Left ventricle myocardium inferior (tissue), 1 donor: ENCODE measurements around the gene ZC3HAV1. TPM values are rescaled to one million over a fixed set of nuclear protein-coding genes. Genes with fewer than 3 reads are reported as not detected.
A peak's percentile ranks its signal among the peaks of the same experiment; 100 is the strongest.

Experiments used
- DNase-seq: peaks from one replicate; pipeline ENCODE4 v3.0.0-alpha.2; 2020
- H3K27ac ChIP-seq: fragments of 200-600 bp; replicated peaks from 2 replicates; pipeline ENCODE4 v1.8.0; 2021
- H3K27me3 ChIP-seq: fragments of 200-600 bp; 2 replicates; pipeline ENCODE4 v1.8.0; 2021; ENCODE audit warnings: low read depth
- H3K36me3 ChIP-seq: fragments of 200-600 bp; 2 replicates; pipeline ENCODE4 v1.8.0; 2021
- H3K4me1 ChIP-seq: fragments of 200-600 bp; 2 replicates; pipeline ENCODE4 v1.8.0; 2021
- H3K4me3 ChIP-seq: fragments of 200-600 bp; 2 replicates; pipeline ENCODE4 v1.8.0; 2021; ENCODE audit warnings: mild to moderate bottlenecking, moderate library complexity
- H3K9me3 ChIP-seq: fragments of 200-600 bp; replicated peaks from 2 replicates; pipeline ENCODE4 v1.8.0; 2021
- intact Hi-C: fragments of 100-400 bp; cut with micrococcal nuclease; formaldehyde crosslinking; loops from one replicate; pipeline ENCODE4 v1.11.0; 2022
- total RNA-seq: library from RNA; stranded (reverse); fragmentation: NEBNext Ultra II Directional; extraction: Animal tissue kit (Norgen Biotek cat#: 25700); gene quantifications from one replicate; pipeline ENCODE4 v1.2.1, GENCODE V29; 2021
- TF ChIP-seq, protein P1 (sequence below): fragments of 200-600 bp; IDR thresholded peaks from 2 replicates; pipeline ENCODE4 v1.8.0; 2021; ENCODE audit warnings: antibody characterized with exemption, mild to moderate bottlenecking, borderline replicate concordance
- donor health status: DM: no; HTN: yes; CAD: no; lungs with severe emphysema.

Gene ZC3HAV1
- total RNA-seq, 1 donor from 2014 or later: 6.8 TPM

DNA sequence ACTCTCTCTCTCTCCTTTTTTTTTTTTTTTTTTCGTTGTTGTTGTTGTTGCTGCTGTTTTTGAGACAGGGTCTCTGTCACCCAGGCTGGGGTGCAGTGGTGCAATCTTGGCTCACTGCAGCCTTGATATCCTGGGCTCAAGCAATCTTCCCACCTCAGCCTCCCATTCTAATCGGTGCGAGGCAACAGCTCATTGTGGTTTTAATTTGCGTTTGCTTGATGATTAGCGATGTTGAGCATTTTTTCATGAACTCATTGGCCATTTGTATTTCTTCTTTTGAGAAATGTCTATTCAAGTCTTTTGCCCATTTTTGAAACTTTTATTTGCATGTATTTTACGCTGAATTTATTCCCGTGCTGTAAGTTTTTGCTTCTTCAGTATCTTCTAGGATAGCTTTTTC is 60.4 kb downstream of the ZC3HAV1 start:
- H3K27me3 ChIP-seq: no peaks in the 10 kb centered on the region
- peaks cover 31% of the 10 kb centered on the region for H3K4me1 ChIP-seq
- H3K9me3 ChIP-seq: no peaks in the 10 kb centered on the region
- peaks cover 82% of the 10 kb centered on the region for H3K36me3 ChIP-seq
- H3K27ac ChIP-seq: no peak overlapping the region
- H3K4me3 ChIP-seq: no peak overlapping the region
- no peak for DNase-seq
- TF ChIP-seq, protein P1, sequence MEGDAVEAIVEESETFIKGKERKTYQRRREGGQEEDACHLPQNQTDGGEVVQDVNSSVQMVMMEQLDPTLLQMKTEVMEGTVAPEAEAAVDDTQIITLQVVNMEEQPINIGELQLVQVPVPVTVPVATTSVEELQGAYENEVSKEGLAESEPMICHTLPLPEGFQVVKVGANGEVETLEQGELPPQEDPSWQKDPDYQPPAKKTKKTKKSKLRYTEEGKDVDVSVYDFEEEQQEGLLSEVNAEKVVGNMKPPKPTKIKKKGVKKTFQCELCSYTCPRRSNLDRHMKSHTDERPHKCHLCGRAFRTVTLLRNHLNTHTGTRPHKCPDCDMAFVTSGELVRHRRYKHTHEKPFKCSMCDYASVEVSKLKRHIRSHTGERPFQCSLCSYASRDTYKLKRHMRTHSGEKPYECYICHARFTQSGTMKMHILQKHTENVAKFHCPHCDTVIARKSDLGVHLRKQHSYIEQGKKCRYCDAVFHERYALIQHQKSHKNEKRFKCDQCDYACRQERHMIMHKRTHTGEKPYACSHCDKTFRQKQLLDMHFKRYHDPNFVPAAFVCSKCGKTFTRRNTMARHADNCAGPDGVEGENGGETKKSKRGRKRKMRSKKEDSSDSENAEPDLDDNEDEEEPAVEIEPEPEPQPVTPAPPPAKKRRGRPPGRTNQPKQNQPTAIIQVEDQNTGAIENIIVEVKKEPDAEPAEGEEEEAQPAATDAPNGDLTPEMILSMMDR: no peak
- intact Hi-C loops: no loop called here

DNA sequence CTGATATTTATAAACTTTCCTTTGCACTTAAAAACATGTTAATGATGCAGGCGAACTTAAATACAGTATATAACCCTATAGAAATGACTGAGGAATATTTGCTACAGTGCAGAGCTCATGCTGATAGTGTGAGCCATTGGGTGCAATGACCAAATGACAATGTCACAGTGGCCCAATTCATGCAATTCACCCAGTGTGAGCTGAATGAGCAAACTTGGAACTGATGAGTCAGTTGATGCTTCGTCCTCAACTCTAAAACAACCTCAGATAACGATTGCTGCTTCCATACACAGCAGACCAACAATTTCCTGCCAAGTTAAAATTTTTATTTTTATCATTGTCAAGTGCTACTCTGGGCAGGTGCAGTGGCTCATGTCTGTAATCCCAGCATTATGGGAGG is 61.5 kb downstream of the ZC3HAV1 start:
- no peaks in the 10 kb centered on the region for H3K27me3 ChIP-seq
- H3K27ac ChIP-seq: no peak overlapping the region
- peaks cover 70% of the 10 kb centered on the region for H3K36me3 ChIP-seq
- no peak for DNase-seq
- no peak overlapping the region for H3K4me3 ChIP-seq
- H3K4me1 ChIP-seq: peaks cover 38% of the 10 kb centered on the region
- no peaks in the 10 kb centered on the region for H3K9me3 ChIP-seq
- intact Hi-C loops: no loop called here
- TF ChIP-seq, protein P1: no peak

DNA sequence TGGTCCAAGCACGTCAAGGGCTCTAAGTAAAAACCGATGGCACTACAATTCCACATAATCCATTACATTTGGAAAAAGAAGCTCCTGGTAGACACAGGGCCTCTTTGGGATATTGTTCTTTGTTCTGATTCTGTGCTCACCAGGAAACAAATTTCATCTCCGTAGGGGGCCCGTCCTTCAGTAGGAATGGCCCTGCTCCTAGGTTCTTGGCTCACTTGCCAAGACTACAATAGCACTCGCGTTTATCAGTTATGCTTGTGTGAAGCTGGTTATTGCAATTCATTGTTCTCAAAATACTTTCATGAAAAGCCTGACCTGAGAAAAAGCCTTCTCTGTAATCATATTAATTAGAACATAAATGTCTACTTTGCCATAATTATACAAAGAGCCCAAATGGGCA is 63.4 kb downstream of the ZC3HAV1 start:
- H3K27ac ChIP-seq: peak overlapping the region; percentile 35
- intact Hi-C loops: no loop called here
- DNase-seq: no peak

DNA sequence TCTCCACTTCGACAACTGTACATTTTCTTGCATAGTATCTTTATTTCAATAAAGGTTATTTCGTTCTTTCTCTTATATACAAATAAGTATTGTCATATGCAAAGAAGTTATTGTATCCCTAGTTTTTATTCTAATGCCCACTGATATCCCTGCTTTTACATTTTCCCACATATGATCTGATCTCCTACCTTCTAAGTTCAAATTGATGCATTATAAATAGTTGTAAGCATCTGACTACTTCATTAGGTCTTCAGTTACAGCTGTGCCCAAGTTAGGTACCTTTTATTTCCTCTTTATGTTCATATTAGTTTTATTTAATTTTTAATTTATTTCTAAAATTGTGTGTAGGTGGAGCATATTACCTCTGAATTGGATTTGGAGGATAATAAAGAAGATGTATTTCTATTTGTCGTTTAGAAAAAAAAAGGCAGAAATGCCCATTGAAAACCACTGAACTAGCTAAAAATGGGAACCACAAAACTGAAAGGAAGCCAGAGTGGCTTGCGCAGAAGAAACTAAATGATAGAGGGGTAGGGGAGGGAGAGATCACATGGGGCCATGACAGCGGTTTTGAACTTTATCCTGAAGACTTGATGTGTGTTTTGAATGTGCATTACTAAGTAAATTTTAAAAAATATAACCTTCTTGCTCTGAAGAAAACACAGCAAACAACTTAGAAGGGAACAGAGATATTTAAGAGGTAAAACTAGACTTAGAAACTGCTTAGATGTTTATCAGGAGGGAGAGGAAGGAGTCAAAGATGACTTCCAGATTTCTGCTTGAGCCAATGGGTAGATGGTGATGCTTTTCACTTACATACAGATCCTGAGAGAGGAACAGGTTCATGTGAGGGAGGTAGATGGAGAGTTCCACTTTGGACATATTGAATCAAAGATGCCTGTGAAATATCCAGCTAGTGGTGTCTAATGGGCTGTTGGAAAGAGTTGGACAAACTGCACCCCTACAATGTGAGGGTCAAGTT is 64.4 kb downstream of the ZC3HAV1 start:
- H3K27ac ChIP-seq: no peak overlapping the region
- H3K4me3 ChIP-seq: no peak overlapping the region
- intact Hi-C loops: no loop called here
- H3K27me3 ChIP-seq: no peaks in the 10 kb centered on the region
- H3K36me3 ChIP-seq: peaks cover 42% of the 10 kb centered on the region
- TF ChIP-seq, protein P1: no peak
- no peak for DNase-seq
- no peaks in the 10 kb centered on the region for H3K9me3 ChIP-seq
- peaks cover 38% of the 10 kb centered on the region for H3K4me1 ChIP-seq

More for the DNA sequence above, 63.4 kb downstream of the ZC3HAV1 start:
- Histone ChIP-seq H3K4me3 (no peak overlapping the region), H3K36me3 (peaks cover 52% of the 10 kb centered on the region), H3K27me3 (no peaks in the 10 kb centered on the region), H3K9me3 (no peaks in the 10 kb centered on the region), H3K4me1 (peaks cover 38% of the 10 kb centered on the region)
- TF ChIP-seq, protein P1: no peak

DNA sequence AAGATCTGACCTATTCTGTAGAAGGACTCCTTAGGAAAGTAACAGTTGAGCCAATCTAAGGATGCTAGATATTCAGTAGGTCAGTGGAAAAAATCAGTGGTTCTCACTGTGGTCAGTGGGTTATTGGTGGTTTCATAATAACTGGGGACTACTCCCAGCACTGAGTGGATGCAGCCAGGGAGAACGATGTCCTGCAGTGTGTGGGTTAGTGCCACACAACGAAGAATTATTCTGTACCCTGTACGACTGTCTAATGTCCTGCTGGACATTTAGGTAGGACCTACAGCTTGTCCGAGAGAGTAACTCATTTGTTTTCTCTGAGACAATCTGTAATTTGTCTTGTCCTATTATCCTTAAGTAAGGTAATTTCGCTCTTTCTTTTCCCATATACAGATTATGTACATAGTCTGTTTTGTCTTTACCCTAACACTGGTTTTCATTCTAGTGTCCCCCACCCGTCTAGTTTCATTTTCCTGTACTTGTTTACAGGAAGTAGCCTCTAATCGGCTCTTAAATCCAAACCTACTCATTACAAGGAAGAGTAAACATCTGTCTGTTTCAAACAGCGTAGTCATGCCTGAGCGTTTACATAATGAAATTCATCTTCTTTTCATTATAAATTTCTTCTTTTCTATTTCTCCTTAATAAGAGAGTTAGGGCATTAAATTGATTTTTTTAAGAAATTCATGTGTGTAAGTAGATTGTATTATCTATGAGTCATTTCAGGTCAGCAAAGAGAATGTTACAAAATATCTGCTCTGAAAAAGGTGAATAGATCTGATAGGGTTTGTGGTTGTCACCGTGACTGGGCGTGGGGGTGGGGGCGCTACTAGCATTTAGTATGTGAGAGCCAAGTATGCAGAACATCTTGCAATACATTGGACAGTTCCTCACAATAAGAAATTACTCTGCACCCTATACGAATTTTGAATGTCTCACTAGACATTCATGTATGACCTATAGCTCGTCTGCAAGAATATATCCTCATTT is 65.4 kb downstream of the ZC3HAV1 start:
- no peak for DNase-seq
- H3K27ac ChIP-seq: peak overlapping the region; percentile 56
- TF ChIP-seq, protein P1: no peak
- peaks cover 32% of the 10 kb centered on the region for H3K36me3 ChIP-seq
- intact Hi-C loops: no loop called here
- no peaks in the 10 kb centered on the region for H3K27me3 ChIP-seq
- H3K4me3 ChIP-seq: no peak overlapping the region
- no peaks in the 10 kb centered on the region for H3K9me3 ChIP-seq
- H3K4me1 ChIP-seq: peaks cover 38% of the 10 kb centered on the region
